WTC11 (cell line): ENCODE results near the gene FZD10. TPM values are rescaled to one million over a fixed set of nuclear protein-coding genes. Genes with fewer than 3 reads are reported as not detected.

ENCODE experiments used
- ATAC-seq: fragments of 200-7000 bp; cut with Tn5 transposase; 2 replicates; pipeline ENCODE4 v1.10.0; 2021; ENCODE audit warnings: mild to moderate bottlenecking, moderate library complexity
- CTCF ChIA-PET: fragments of 300-600 bp; sonication (Branson Sonifier 250); formaldehyde crosslinking; loops from one replicate; lab custom pipeline; 2021; ENCODE audit warnings: antibody characterized with exemption; lab: Charles Lee
- POLR2A ChIA-PET: fragments of 350-600 bp; sonication (Branson Sonifier 250); formaldehyde crosslinking; loops from one replicate; lab custom pipeline; 2021; ENCODE audit warnings: antibody characterized with exemption; lab: Charles Lee
- DNase-seq: peaks from one replicate; pipeline ENCODE4 v3.0.0; 2021; ENCODE audit warnings: low spot score
- H3K27ac Mint-ChIP-seq: 2 replicates; pipeline ENCODE4 v1.8.0; 2021; ENCODE audit warnings: mixed read lengths
- H3K27me3 Mint-ChIP-seq: 2 replicates; pipeline ENCODE4 v1.8.0; 2021; ENCODE audit warnings: low read depth, mild to moderate bottlenecking, moderate library complexity, mixed read lengths
- H3K36me3 Mint-ChIP-seq: 2 replicates; pipeline ENCODE4 v1.8.0; 2021; ENCODE audit warnings: mixed read lengths
- H3K4me1 Mint-ChIP-seq: 2 replicates; pipeline ENCODE4 v1.8.0; 2022; ENCODE audit warnings: mixed read lengths
- H3K4me3 Mint-ChIP-seq: 2 replicates; pipeline ENCODE4 v1.8.0; 2021; ENCODE audit warnings: mild to moderate bottlenecking, moderate library complexity, mixed read lengths
- H3K9me3 Mint-ChIP-seq: 2 replicates; pipeline ENCODE4 v1.8.0; 2021; ENCODE audit warnings: mixed read lengths
- CREB1 ChIP-seq: sonication (generic); formaldehyde crosslinking; IDR thresholded peaks from 2 replicates; pipeline ENCODE4 v1.8.0; 2023; ENCODE audit warnings: mild to moderate bottlenecking, missing genetic modification reagents
- CREM ChIP-seq: sonication (generic); formaldehyde crosslinking; IDR thresholded peaks from 2 replicates; pipeline ENCODE4 v1.8.1; 2022; ENCODE audit warnings: mild to moderate bottlenecking, missing genetic modification reagents, moderate library complexity
- EMX1 ChIP-seq: fragments of 250-450 bp; sonication (Bioruptor Pico); IDR thresholded peaks from 2 replicates; pipeline ENCODE4 v1.8.0; 2021; ENCODE audit warnings: mild to moderate bottlenecking
- ETV6 ChIP-seq: sonication (generic); formaldehyde crosslinking; IDR thresholded peaks from 2 replicates; pipeline ENCODE4 v1.8.1; 2022; ENCODE audit warnings: mild to moderate bottlenecking, missing genetic modification reagents
- GABPB1 ChIP-seq: sonication (generic); formaldehyde crosslinking; IDR thresholded peaks from 2 replicates; pipeline ENCODE4 v1.8.1; 2023; ENCODE audit warnings: mild to moderate bottlenecking, missing genetic modification reagents
- GTF2I ChIP-seq: fragments of 250-450 bp; sonication (Bioruptor Pico); conservative IDR thresholded peaks from 2 replicates; pipeline ENCODE4 v1.4.0; 2021; ENCODE audit warnings: mild to moderate bottlenecking
- HMGA2 ChIP-seq: fragments of 250-450 bp; sonication (Bioruptor Pico); IDR thresholded peaks from 2 replicates; pipeline ENCODE4 v1.4.0; 2021; ENCODE audit warnings: mild to moderate bottlenecking, moderate library complexity
- IRF2 ChIP-seq: sonication (generic); formaldehyde crosslinking; IDR thresholded peaks from 2 replicates; pipeline ENCODE4 v1.8.0; 2022; ENCODE audit warnings: low read depth, missing genetic modification reagents, borderline replicate concordance
- NR2C2 ChIP-seq: sonication (generic); formaldehyde crosslinking; IDR thresholded peaks from 2 replicates; pipeline ENCODE4 v1.8.0; 2022; ENCODE audit warnings: mild to moderate bottlenecking, missing genetic modification reagents
- OVOL2 ChIP-seq: fragments of 250-450 bp; sonication (Bioruptor Pico); IDR thresholded peaks from 2 replicates; pipeline ENCODE4 v1.9.0; 2021; ENCODE audit warnings: mild to moderate bottlenecking, borderline replicate concordance
- PRRX2 ChIP-seq: fragments of 250-450 bp; sonication (Bioruptor Pico); IDR thresholded peaks from 2 replicates; pipeline ENCODE4 v1.8.0; 2021; ENCODE audit warnings: mild to moderate bottlenecking
- RORB ChIP-seq: fragments of 250-450 bp; sonication (Bioruptor Pico); IDR thresholded peaks from 2 replicates; pipeline ENCODE4 v1.9.0; 2021; ENCODE audit warnings: mild to moderate bottlenecking
- SMAD3 ChIP-seq: sonication (generic); formaldehyde crosslinking; IDR thresholded peaks from 2 replicates; pipeline ENCODE4 v1.8.0; 2022; ENCODE audit warnings: missing genetic modification reagents, mild to moderate bottlenecking, borderline replicate concordance
- SOX15 ChIP-seq: fragments of 250-450 bp; sonication (Bioruptor Pico); IDR thresholded peaks from 2 replicates; pipeline ENCODE4 v1.9.0; 2021; ENCODE audit warnings: mild to moderate bottlenecking
- TCF7 ChIP-seq: sonication (generic); formaldehyde crosslinking; IDR thresholded peaks from 2 replicates; pipeline ENCODE4 v1.8.0; 2022; ENCODE audit warnings: mild to moderate bottlenecking, low read depth, missing genetic modification reagents, moderate library complexity
- TEAD4 ChIP-seq: sonication (generic); formaldehyde crosslinking; IDR thresholded peaks from 2 replicates; pipeline ENCODE4 v1.8.0; 2022; ENCODE audit warnings: mild to moderate bottlenecking, missing genetic modification reagents
- ZNF138 ChIP-seq: sonication (generic); formaldehyde crosslinking; conservative IDR thresholded peaks from 2 replicates; pipeline ENCODE4 v1.8.1; 2022; ENCODE audit warnings: mild to moderate bottlenecking, moderate library complexity, missing genetic modification reagents
- ZNF396 ChIP-seq: fragments of 250-450 bp; sonication (Bioruptor Pico); IDR thresholded peaks from 2 replicates; pipeline ENCODE4 v1.8.0; 2021; ENCODE audit warnings: mild to moderate bottlenecking, moderate library complexity, borderline replicate concordance
- total RNA-seq: library from RNA; stranded (reverse); gene quantifications from 3 replicates; pipeline ENCODE4 v1.2.3, GENCODE V29; 2021
- TF ChIP-seq, protein P1 (sequence below): sonication (generic); formaldehyde crosslinking; IDR thresholded peaks from 2 replicates; pipeline ENCODE4 v1.8.1; 2023; ENCODE audit warnings: mild to moderate bottlenecking, missing genetic modification reagents
- TF ChIP-seq, protein P2 (sequence below): sonication (generic); formaldehyde crosslinking; IDR thresholded peaks from 2 replicates; pipeline ENCODE4 v1.8.0; 2022; ENCODE audit warnings: mild to moderate bottlenecking, missing genetic modification reagents
- TF ChIP-seq, protein P3 (sequence below): fragments of 250-450 bp; sonication (Bioruptor Pico); conservative IDR thresholded peaks from 2 replicates; pipeline ENCODE4 v1.9.0; 2021; ENCODE audit warnings: mild to moderate bottlenecking
- TF ChIP-seq, protein P4 (sequence below): sonication (generic); formaldehyde crosslinking; IDR thresholded peaks from 2 replicates; pipeline ENCODE4 v1.8.1; 2022; ENCODE audit warnings: mild to moderate bottlenecking, moderate library complexity, missing genetic modification reagents
- TF ChIP-seq, protein P5 (sequence below): sonication (generic); formaldehyde crosslinking; IDR thresholded peaks from 2 replicates; pipeline ENCODE4 v1.8.0; 2022; ENCODE audit warnings: mild to moderate bottlenecking, missing genetic modification reagents
- TF ChIP-seq, protein P6 (sequence below): sonication (generic); formaldehyde crosslinking; IDR thresholded peaks from 2 replicates; pipeline ENCODE4 v1.8.1; 2022; ENCODE audit warnings: missing genetic modification reagents, borderline replicate concordance
- TF ChIP-seq, protein P7 (sequence below): fragments of 250-450 bp; sonication (Bioruptor Pico); IDR thresholded peaks from 2 replicates; pipeline ENCODE4 v2.1.2; 2022; ENCODE audit warnings: mild to moderate bottlenecking, moderate library complexity
- TF ChIP-seq, protein P8 (sequence below): fragments of 200-600 bp; IDR thresholded peaks from 2 replicates; pipeline ENCODE4 v1.8.0; 2022; ENCODE audit warnings: antibody characterized with exemption

Gene FZD10
- total RNA-seq, 1 experiment from 2014 or later, result 1.1 TPM

DNA sequence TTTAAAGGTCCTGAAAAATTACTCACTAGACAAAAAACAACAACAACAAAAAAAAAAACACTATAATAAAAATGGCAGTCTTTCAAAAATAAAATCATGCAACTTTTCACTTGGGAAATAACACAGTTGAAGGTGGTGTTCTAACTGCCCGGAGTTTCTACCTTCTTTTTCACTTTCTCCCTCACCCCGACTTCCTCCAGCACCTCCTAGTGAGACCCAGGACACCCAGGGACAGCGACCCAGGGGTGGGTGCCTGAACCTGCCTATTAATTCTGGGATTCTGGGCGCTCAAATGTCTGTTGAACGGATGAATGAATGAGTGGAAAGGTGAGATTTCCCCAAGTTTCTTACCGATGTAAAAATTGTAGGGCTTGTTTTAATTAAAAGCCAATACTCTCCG, 2.0 kb upstream of the FZD10 start:
- H3K9me3 Mint-ChIP-seq, result peaks cover 13% of the 10 kb centered on the region
- no peak for TF ChIP-seq OVOL2
- TF ChIP-seq ZNF138, result no peak
- TF ChIP-seq, protein P1, sequence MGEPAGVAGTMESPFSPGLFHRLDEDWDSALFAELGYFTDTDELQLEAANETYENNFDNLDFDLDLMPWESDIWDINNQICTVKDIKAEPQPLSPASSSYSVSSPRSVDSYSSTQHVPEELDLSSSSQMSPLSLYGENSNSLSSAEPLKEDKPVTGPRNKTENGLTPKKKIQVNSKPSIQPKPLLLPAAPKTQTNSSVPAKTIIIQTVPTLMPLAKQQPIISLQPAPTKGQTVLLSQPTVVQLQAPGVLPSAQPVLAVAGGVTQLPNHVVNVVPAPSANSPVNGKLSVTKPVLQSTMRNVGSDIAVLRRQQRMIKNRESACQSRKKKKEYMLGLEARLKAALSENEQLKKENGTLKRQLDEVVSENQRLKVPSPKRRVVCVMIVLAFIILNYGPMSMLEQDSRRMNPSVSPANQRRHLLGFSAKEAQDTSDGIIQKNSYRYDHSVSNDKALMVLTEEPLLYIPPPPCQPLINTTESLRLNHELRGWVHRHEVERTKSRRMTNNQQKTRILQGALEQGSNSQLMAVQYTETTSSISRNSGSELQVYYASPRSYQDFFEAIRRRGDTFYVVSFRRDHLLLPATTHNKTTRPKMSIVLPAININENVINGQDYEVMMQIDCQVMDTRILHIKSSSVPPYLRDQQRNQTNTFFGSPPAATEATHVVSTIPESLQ (CRISPR knock-in tag), result no peak
- TF ChIP-seq TCF7 (CRISPR knock-in tag), result no peak
- no peak for TF ChIP-seq GTF2I
- TF ChIP-seq EMX1 (CRISPR knock-in tag), result no peak
- TF ChIP-seq, protein P2, sequence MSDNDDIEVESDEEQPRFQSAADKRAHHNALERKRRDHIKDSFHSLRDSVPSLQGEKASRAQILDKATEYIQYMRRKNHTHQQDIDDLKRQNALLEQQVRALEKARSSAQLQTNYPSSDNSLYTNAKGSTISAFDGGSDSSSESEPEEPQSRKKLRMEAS, result no peak
- no peak for TF ChIP-seq PRRX2 (CRISPR knock-in tag)
- TF ChIP-seq, protein P3, sequence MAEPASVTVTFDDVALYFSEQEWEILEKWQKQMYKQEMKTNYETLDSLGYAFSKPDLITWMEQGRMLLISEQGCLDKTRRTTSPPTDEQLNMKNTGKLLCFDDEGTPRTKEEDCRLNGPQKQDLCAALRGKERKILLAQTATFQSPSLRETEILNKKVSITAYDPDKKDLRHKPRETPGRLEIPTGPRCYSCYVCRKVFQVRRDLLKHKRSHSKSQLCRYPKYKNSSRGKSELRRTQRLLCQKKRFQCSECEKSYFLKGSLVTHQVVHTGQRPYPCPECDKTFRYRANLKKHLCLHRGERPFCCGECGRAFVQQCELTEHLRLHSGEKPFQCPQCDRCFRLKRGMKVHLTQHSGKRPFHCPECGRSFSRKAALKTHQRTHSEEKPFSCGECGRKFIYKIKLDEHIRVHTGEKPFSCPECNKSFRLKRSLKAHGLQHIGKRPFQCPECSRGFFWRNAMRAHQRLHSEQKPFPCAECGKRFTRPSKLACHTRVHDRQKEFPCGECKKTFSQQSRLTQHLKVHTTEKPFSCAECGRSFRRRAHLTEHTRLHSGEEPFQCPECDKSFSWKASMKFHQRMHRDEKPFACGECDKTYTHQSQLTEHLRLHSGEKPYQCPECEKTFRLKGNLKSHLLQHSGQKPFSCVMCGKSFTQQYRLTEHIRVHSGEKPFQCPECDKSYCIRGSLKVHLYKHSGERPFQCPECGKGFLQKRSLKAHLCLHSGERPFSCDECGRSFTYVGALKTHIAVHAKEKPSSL (CRISPR knock-in tag), result no peak
- TF ChIP-seq SOX15 (CRISPR knock-in tag), result no peak
- TF ChIP-seq, all 79 proteins: peak for 0
- Mint-ChIP-seq H3K4me3 (no peak overlapping the region; the same call in 1 of the 2 replicates), H3K4me1 (peaks cover 16% of the 10 kb centered on the region), H3K36me3 (peaks cover 19% of the 10 kb centered on the region), H3K27ac (no peak overlapping the region), H3K27me3 (peaks cover 49% of the 10 kb centered on the region)
- CTCF ChIA-PET, result no interaction called here
- DNase-seq (no peak), ATAC-seq (no peak)
- POLR2A ChIA-PET, result no interaction called here

DNA sequence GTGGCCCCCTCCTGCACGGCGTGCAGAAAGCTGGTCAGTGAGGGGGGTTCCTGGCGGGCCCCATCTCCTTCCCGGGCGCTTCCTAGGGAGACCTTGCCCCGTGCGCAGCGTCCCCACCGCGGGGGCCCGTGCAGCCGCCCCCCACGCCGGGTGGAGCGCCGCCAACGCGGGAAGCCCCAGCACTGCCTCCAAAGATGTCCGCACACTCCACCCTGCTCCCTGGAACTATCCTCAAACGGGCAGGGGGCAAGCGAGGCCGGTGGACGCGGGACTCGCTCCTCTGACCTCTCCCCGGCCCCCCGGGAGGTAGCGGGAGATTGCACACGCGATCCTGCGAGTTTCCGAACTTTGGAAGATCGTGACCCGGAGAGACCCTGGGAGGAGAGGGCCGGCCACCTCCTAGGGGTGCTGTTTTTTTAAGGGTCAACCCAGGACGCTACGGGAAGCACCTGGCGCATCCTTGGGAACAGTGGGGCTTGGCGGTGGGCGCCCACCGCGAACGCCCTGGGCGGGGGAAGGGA, 1.5 kb upstream of the FZD10 start:
- POLR2A ChIA-PET, result no interaction called here

More for the DNA sequence above, 1.5 kb upstream of the FZD10 start:
- CTCF ChIA-PET, result no interaction called here
- TF ChIP-seq SMAD3, result no peak
- TF ChIP-seq, protein P4, sequence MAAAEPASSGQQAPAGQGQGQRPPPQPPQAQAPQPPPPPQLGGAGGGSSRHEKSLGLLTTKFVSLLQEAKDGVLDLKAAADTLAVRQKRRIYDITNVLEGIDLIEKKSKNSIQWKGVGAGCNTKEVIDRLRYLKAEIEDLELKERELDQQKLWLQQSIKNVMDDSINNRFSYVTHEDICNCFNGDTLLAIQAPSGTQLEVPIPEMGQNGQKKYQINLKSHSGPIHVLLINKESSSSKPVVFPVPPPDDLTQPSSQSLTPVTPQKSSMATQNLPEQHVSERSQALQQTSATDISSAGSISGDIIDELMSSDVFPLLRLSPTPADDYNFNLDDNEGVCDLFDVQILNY, result no peak
- no peak for TF ChIP-seq CREM (CRISPR knock-in tag)
- TF ChIP-seq TCF7 (CRISPR knock-in tag), result no peak
- TF ChIP-seq HMGA2 (CRISPR knock-in tag), result no peak
- TF ChIP-seq, protein P5, sequence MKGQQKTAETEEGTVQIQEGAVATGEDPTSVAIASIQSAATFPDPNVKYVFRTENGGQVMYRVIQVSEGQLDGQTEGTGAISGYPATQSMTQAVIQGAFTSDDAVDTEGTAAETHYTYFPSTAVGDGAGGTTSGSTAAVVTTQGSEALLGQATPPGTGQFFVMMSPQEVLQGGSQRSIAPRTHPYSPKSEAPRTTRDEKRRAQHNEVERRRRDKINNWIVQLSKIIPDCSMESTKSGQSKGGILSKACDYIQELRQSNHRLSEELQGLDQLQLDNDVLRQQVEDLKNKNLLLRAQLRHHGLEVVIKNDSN (CRISPR knock-in tag), result no peak
- no peak for TF ChIP-seq NR2C2
- TF ChIP-seq CREB1 (CRISPR knock-in tag), result no peak
- TF ChIP-seq RORB (CRISPR knock-in tag), result no peak
- TF ChIP-seq ZNF396 (CRISPR knock-in tag), result no peak
- TF ChIP-seq IRF2 (CRISPR knock-in tag), result no peak
- TF ChIP-seq, protein P6, sequence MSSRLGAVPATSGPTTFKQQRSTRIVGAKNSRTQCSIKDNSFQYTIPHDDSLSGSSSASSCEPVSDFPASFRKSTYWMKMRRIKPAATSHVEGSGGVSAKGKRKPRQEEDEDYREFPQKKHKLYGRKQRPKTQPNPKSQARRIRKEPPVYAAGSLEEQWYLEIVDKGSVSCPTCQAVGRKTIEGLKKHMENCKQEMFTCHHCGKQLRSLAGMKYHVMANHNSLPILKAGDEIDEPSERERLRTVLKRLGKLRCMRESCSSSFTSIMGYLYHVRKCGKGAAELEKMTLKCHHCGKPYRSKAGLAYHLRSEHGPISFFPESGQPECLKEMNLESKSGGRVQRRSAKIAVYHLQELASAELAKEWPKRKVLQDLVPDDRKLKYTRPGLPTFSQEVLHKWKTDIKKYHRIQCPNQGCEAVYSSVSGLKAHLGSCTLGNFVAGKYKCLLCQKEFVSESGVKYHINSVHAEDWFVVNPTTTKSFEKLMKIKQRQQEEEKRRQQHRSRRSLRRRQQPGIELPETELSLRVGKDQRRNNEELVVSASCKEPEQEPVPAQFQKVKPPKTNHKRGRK (CRISPR knock-in tag), result no peak
- TF ChIP-seq GABPB1 (CRISPR knock-in tag), result no peak
- TF ChIP-seq, protein P7, sequence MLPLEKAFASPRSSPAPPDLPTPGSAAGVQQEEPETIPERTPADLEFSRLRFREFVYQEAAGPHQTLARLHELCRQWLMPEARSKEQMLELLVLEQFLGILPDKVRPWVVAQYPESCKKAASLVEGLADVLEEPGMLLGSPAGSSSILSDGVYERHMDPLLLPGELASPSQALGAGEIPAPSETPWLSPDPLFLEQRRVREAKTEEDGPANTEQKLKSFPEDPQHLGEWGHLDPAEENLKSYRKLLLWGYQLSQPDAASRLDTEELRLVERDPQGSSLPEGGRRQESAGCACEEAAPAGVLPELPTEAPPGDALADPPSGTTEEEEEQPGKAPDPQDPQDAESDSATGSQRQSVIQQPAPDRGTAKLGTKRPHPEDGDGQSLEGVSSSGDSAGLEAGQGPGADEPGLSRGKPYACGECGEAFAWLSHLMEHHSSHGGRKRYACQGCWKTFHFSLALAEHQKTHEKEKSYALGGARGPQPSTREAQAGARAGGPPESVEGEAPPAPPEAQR (CRISPR knock-in tag), result no peak
- TF ChIP-seq, protein P8, sequence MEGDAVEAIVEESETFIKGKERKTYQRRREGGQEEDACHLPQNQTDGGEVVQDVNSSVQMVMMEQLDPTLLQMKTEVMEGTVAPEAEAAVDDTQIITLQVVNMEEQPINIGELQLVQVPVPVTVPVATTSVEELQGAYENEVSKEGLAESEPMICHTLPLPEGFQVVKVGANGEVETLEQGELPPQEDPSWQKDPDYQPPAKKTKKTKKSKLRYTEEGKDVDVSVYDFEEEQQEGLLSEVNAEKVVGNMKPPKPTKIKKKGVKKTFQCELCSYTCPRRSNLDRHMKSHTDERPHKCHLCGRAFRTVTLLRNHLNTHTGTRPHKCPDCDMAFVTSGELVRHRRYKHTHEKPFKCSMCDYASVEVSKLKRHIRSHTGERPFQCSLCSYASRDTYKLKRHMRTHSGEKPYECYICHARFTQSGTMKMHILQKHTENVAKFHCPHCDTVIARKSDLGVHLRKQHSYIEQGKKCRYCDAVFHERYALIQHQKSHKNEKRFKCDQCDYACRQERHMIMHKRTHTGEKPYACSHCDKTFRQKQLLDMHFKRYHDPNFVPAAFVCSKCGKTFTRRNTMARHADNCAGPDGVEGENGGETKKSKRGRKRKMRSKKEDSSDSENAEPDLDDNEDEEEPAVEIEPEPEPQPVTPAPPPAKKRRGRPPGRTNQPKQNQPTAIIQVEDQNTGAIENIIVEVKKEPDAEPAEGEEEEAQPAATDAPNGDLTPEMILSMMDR, result no peak
- no peak for TF ChIP-seq TEAD4 (CRISPR knock-in tag)
- no peak for TF ChIP-seq ETV6 (CRISPR knock-in tag)
- Mint-ChIP-seq H3K4me3 (peak overlapping the region; percentile 66), H3K36me3 (peaks cover 17% of the 10 kb centered on the region), H3K9me3 (peaks cover 8% of the 10 kb centered on the region), H3K27ac (no peak overlapping the region), H3K27me3 (peaks cover 49% of the 10 kb centered on the region), H3K4me1 (peaks cover 20% of the 10 kb centered on the region)
- ATAC-seq, result no peak
- no peak for DNase-seq
